HCT116 (cell line): ENCODE results near the gene POP7. TPM values are rescaled to one million over a fixed set of nuclear protein-coding genes. Genes with fewer than 3 reads are reported as not detected.

Experiments
- ATAC-seq: fragments of 200-7000 bp; cut with Tn5 transposase; 2 replicates; pipeline ENCODE4 v1.9.1; 2020; ENCODE audit warnings: mild to moderate bottlenecking, moderate library complexity
- BruUV-seq: library from RNA; stranded (reverse); fragments of 400-500 nt; replicated peaks from 2 replicates; lab custom pipeline; 2021; lab: Mats Ljungman, UMichigan
- CTCF ChIA-PET: fragments of 300-600 bp; sonication (Branson Sonifier 250); formaldehyde crosslinking; loops from one replicate; lab custom pipeline; 2021; ENCODE audit warnings: antibody characterized with exemption; lab: Charles Lee
- POLR2A ChIA-PET: fragments of 300-600, 350-600 bp; sonication (Branson Sonifier 250); formaldehyde crosslinking; loops from one replicate; lab custom pipeline; 2021; ENCODE audit warnings: antibody characterized with exemption; lab: Charles Lee
- RAD21 ChIA-PET, 2 experiments: fragments of 300-600 bp; sonication (Branson Sonifier 250); formaldehyde crosslinking; loops; one replicate each; lab custom pipeline; 2023; ENCODE audit warnings: low total read pairs in 2 of 2; ENCODE audit not compliant: uncharacterized antibody in 2 of 2, unreplicated experiment in 2 of 2, low non-redundant PET in 1 of 2; lab: Charles Lee
- DNase-seq: peaks from one replicate; pipeline ENCODE4 v3.0.0-alpha.2; 2010; ENCODE audit warnings: low read depth, low spot score
- H2AFZ ChIP-seq: fragments of 200-600 bp; shearing (Covaris generic), sonication (generic); 2 replicates; pipeline ENCODE4 v1.6.1; 2017; ENCODE audit warnings: low read depth, mixed run types, mixed read lengths, antibody characterized with exemption, low read length; ENCODE audit not compliant: poor library complexity, severe bottlenecking
- H3K27ac ChIP-seq: 2 replicates; pipeline ENCODE4 v1.5.1; 2012; ENCODE audit warnings: low read depth, low read length
- H3K27me3 ChIP-seq: fragments of 200-600 bp; sonication (generic); 2 replicates; pipeline ENCODE4 v1.6.1; 2016; ENCODE audit warnings: mixed run types, low read length, mixed read lengths; ENCODE audit not compliant: insufficient read depth
- H3K36me3 ChIP-seq, 2 experiments: fragments of 200-500 bp in 1 of 2; fragments of 200-600 bp in 1 of 2; sonication (Bioruptor generic) in 1 of 2; sonication (generic) in 1 of 2; 2 replicates each; pipeline versions ENCODE4 v1.5.1 to v1.6.1; 2014 to 2016; ENCODE audit warnings: low read length in 2 of 2, inconsistent platforms in 1 of 2, mixed read lengths in 1 of 2, mixed run types in 1 of 2; ENCODE audit not compliant: insufficient read depth in 2 of 2, control insufficient read depth in 1 of 2
- H3K4me1 ChIP-seq, 2 experiments: fragments of 200-600 bp in 1 of 2; sonication (generic) in 1 of 2; 2 replicates each; pipeline versions ENCODE4 v1.5.1 to v1.6.1; 2012 to 2017; ENCODE audit warnings: low read length in 2 of 2, inconsistent platforms in 1 of 2, mild to moderate bottlenecking in 1 of 2, mixed read lengths in 1 of 2, mixed run types in 1 of 2, moderate library complexity in 1 of 2; ENCODE audit not compliant: insufficient read depth in 2 of 2, control insufficient read depth in 1 of 2
- H3K4me2 ChIP-seq: fragments of 200-600 bp; sonication (generic); 2 replicates; pipeline ENCODE4 v1.6.1; 2017; ENCODE audit warnings: mixed run types, low read length, mixed read lengths
- H3K4me3 ChIP-seq, 2 experiments: fragments of 200-600 bp in 1 of 2; sonication (generic) in 1 of 2; replicated peaks in 1 of 2; 2 replicates each; pipeline ENCODE4 v1.5.1; 2011 to 2016; ENCODE audit warnings: low read length in 2 of 2, control low read depth in 1 of 2, low read depth in 1 of 2, mild to moderate bottlenecking in 1 of 2, mixed read lengths in 1 of 2, mixed run types in 1 of 2
- H3K79me2 ChIP-seq: fragments of 200-600 bp; sonication (generic); 2 replicates; pipeline ENCODE4 v1.6.1; 2017; ENCODE audit warnings: mild to moderate bottlenecking, mixed run types, low read length, moderate library complexity, mixed read lengths; ENCODE audit not compliant: insufficient read depth
- H3K9ac ChIP-seq: fragments of 200-600 bp; sonication (generic); 2 replicates; pipeline ENCODE4 v1.6.1; 2016; ENCODE audit warnings: low read length, mixed read lengths
- H3K9me2 ChIP-seq: fragments of 200-600 bp; sonication (generic), shearing (Covaris generic); 2 replicates; pipeline ENCODE4 v1.6.1; 2017; ENCODE audit warnings: mixed run types, mild to moderate bottlenecking, moderate library complexity; ENCODE audit not compliant: insufficient read depth
- H3K9me3 ChIP-seq, 2 experiments: fragments of 200-500 bp in 1 of 2; fragments of 200-600 bp in 1 of 2; sonication (Bioruptor generic) in 1 of 2; sonication (generic) in 1 of 2; 2 replicates each; pipeline ENCODE4 v1.6.1; 2014 to 2017; ENCODE audit warnings: low read length in 2 of 2, mixed read lengths in 2 of 2, inconsistent platforms in 1 of 2, low read depth in 1 of 2, mild to moderate bottlenecking in 1 of 2, mixed run types in 1 of 2, moderate library complexity in 1 of 2; ENCODE audit not compliant: control insufficient read depth in 1 of 2, insufficient read depth in 1 of 2
- H4K20me1 ChIP-seq: fragments of 200-600 bp; sonication (generic), shearing (Covaris generic); 2 replicates; pipeline ENCODE4 v1.6.1; 2017; ENCODE audit warnings: mixed run types, mild to moderate bottlenecking, moderate library complexity; ENCODE audit not compliant: insufficient read depth
- CEBPB ChIP-seq: IDR thresholded peaks from 2 replicates; pipeline ENCODE4 v1.6.1; 2012; ENCODE audit warnings: low read depth
- POLR2A ChIP-seq: IDR thresholded peaks from 2 replicates; pipeline ENCODE4 v1.7.0; 2011; ENCODE audit warnings: borderline replicate concordance; ENCODE audit not compliant: insufficient read depth, insufficient read length; ENCODE audit errors: extremely low read depth
- SIN3A ChIP-seq: IDR thresholded peaks from 2 replicates; pipeline ENCODE4 v1.6.1; 2012; ENCODE audit warnings: low read depth
- SP1 ChIP-seq: IDR thresholded peaks from 2 replicates; pipeline ENCODE4 v1.6.1; 2012; ENCODE audit warnings: low read depth
- TCF7L2 ChIP-seq: IDR thresholded peaks from 2 replicates; pipeline ENCODE4 v1.7.0; 2011; ENCODE audit warnings: borderline replicate concordance, inconsistent platforms; ENCODE audit not compliant: insufficient read depth, insufficient read length; ENCODE audit errors: extremely low read depth
- ZFX ChIP-seq: fragments of 450-650 bp; IDR thresholded peaks from 2 replicates; pipeline ENCODE4 v1.6.1; 2017
- intact Hi-C: fragments of 100-400 bp; cut with micrococcal nuclease; formaldehyde crosslinking; loops from 2 replicates; pipeline ENCODE4 v1.10.0; 2022
- total RNA-seq: library from RNA; stranded (reverse); gene quantifications from one replicate; pipeline ENCODE4 v1.2.1, GENCODE V29; 2021; ENCODE audit not compliant: unreplicated experiment
- TF ChIP-seq, protein P1 (sequence below): IDR thresholded peaks from 2 replicates; pipeline ENCODE4 v1.6.1; 2012

Gene POP7
- total RNA-seq, 1 experiment from 2014 or later: 67.5 TPM

DNA sequence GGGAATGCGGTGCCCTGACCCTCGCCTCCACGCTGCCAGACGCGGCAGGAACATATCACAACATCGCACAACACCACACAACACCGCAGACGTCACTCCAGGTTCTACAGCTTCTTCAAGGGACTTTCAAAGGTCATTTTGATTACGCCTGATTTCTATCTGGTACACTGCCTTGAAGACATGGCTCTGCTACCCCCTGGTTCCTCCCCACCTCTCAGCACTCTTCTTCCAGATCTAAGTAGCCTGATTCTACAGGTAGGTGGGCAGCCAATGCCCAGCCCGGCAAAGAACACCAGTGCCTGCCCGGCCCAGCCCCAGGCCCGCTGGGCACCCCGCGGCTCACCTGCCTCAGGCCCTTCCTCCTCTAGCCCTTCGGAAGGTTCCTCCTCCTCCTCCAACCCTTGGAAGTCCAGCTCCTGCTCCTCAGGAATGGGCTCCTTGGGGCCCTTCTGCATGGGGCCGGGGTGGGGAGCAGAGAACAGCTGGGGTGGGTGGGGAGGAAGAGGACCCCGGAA is 20.2 kb upstream of the POP7 start:
- Histone ChIP-seq H3K36me3 (peaks cover 25 to 37% of the 10 kb centered on the region in 2 experiments; a peak in 3 of 4 replicates), H3K9me3 (no peaks in the 10 kb centered on the region), H4K20me1 (no peaks in the 10 kb centered on the region), H3K27me3 (no peaks in the 10 kb centered on the region), H2AFZ (no peak overlapping the region), H3K27ac (no peak overlapping the region), H3K9me2 (no peaks in the 10 kb centered on the region), H3K4me3 (no peak overlapping the region), H3K4me1 (peaks cover under 1% of the 10 kb centered on the region in 2 experiments; a peak in 1 of 4 replicates), H3K79me2 (peaks cover 34% of the 10 kb centered on the region), H3K4me2 (no peak overlapping the region), H3K9ac (no peak overlapping the region)
- BruUV-seq: no TSS peak
- ATAC-seq (no peak), DNase-seq (no peak)
- POLR2A ChIA-PET: no interaction called here
- intact Hi-C loops: no loop called here
- TF ChIP-seq POLR2A (no peak), SIN3A (no peak), ZFX (no peak), CEBPB (no peak)
- TF ChIP-seq, protein P1, sequence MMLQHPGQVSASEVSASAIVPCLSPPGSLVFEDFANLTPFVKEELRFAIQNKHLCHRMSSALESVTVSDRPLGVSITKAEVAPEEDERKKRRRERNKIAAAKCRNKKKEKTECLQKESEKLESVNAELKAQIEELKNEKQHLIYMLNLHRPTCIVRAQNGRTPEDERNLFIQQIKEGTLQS: no peak
- RAD21 ChIA-PET: no interaction called here
- CTCF ChIA-PET: no interaction called here

DNA sequence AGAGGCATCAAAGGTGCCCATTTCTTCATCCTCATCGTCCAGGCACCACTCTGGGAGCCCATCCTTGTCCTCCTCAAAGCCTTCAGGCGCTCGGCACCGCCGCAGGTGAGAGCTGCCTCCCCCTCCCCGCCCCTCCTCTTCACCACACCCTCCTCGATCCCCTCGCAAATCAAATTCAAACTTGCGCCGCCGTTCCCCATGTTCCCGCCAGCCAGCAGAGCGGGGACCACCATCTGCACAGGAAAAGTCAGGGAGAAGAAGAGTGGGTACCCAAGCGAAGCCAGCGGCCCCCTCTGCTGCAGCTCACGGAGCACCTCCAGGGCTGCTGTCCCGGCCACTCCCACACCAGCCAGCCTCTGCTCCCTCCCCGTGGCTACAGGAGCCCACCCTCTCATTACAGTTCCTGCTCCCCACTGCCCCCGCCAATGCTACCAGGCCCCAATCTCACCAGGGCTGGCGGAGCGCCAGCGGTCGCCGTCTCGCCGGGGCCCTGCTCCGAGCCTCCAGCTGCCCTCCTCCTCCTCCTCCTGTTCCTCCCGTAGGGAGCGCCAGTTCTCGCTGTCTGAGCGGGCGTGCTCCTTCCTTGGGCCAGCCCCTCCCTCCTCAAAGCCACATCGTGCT is 19.6 kb upstream of the POP7 start:
- ChIA-PET RAD21 (no interaction called here), POLR2A (no interaction called here), CTCF (no interaction called here)
- DNase-seq (no peak), ATAC-seq (no peak)
- peaks cover 25 to 34% of the 10 kb centered on the region in 2 experiments; a peak in 3 of 4 replicates for H3K36me3 ChIP-seq
- H3K27me3 ChIP-seq: no peaks in the 10 kb centered on the region
- no peak overlapping the region for H3K9ac ChIP-seq
- no peak overlapping the region for H3K4me2 ChIP-seq
- no peak overlapping the region for H2AFZ ChIP-seq
- H3K9me3 ChIP-seq: no peaks in the 10 kb centered on the region
- no TSS peak for BruUV-seq
- no peak overlapping the region for H3K4me3 ChIP-seq
- no peak for TF ChIP-seq SP1
- no peak for TF ChIP-seq TCF7L2
- H4K20me1 ChIP-seq: no peaks in the 10 kb centered on the region
- intact Hi-C loops: no loop called here
- H3K4me1 ChIP-seq: peaks cover 3 to 7% of the 10 kb centered on the region in 2 experiments; a peak in 2 of 4 replicates
- H3K79me2 ChIP-seq: peaks cover 41% of the 10 kb centered on the region
- no peaks in the 10 kb centered on the region for H3K9me2 ChIP-seq
- no peak overlapping the region for H3K27ac ChIP-seq
